ENCODE data around the gene MYO7B.

MYO7B gene

GRCh38 chr2:127511917-127512316 lies 23.6 kb upstream of the MYO7B start:
- ATAC-seq = no peak

GRCh38 chr2:127512362-127512761 lies 23.1 kb upstream of the MYO7B start:
- ATAC-seq = no peak
- no peak for TF ChIP-seq ZNF565 (CRISPR knock-in tag; conservative IDR thresholded peaks at IDR 0.05; ENCODE audit: low read depth)
- no peak for TF ChIP-seq GLIS3 (CRISPR knock-in tag; IDR thresholded peaks at IDR 0.05)
- TF ChIP-seq, protein P1, sequence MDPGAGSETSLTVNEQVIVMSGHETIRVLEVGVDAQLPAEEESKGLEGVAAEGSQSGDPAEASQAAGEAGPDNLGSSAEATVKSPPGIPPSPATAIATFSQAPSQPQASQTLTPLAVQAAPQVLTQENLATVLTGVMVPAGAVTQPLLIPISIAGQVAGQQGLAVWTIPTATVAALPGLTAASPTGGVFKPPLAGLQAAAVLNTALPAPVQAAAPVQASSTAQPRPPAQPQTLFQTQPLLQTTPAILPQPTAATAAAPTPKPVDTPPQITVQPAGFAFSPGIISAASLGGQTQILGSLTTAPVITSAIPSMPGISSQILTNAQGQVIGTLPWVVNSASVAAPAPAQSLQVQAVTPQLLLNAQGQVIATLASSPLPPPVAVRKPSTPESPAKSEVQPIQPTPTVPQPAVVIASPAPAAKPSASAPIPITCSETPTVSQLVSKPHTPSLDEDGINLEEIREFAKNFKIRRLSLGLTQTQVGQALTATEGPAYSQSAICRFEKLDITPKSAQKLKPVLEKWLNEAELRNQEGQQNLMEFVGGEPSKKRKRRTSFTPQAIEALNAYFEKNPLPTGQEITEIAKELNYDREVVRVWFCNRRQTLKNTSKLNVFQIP (CRISPR knock-in tag; IDR thresholded peaks at IDR 0.05; ENCODE audit: borderline replicate concordance, low read depth) = no peak
- no peak for TF ChIP-seq SNAI2 (CRISPR knock-in tag; IDR thresholded peaks at IDR 0.05)
- no peak for TF ChIP-seq CSRNP3 (CRISPR knock-in tag; IDR thresholded peaks at IDR 0.05)
- no peak for TF ChIP-seq ISL1 (CRISPR knock-in tag; IDR thresholded peaks at IDR 0.05)
- no peak for TF ChIP-seq OSR1 (CRISPR knock-in tag; IDR thresholded peaks at IDR 0.05)
- TF ChIP-seq, protein P2, sequence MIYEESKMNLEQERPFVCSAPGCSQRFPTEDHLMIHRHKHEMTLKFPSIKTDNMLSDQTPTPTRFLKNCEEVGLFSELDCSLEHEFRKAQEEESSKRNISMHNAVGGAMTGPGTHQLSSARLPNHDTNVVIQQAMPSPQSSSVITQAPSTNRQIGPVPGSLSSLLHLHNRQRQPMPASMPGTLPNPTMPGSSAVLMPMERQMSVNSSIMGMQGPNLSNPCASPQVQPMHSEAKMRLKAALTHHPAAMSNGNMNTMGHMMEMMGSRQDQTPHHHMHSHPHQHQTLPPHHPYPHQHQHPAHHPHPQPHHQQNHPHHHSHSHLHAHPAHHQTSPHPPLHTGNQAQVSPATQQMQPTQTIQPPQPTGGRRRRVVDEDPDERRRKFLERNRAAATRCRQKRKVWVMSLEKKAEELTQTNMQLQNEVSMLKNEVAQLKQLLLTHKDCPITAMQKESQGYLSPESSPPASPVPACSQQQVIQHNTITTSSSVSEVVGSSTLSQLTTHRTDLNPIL (CRISPR knock-in tag; IDR thresholded peaks at IDR 0.05; ENCODE audit: low read depth) = no peak
- TF ChIP-seq TCF4 (CRISPR knock-in tag; IDR thresholded peaks at IDR 0.05; ENCODE audit: borderline replicate concordance) = no peak
- TF ChIP-seq BACH2 (CRISPR knock-in tag; IDR thresholded peaks at IDR 0.05; ENCODE audit: borderline replicate concordance) = no peak
- TF ChIP-seq ARNTL (CRISPR knock-in tag; IDR thresholded peaks at IDR 0.05; ENCODE audit: borderline replicate concordance, low read depth) = no peak

More at GRCh38 chr2:127511917-127512316, 23.6 kb upstream of the MYO7B start:
- TF ChIP-seq TCF4 (CRISPR knock-in tag; IDR thresholded peaks at IDR 0.05; ENCODE audit: borderline replicate concordance) (no peak), ZNF8 (CRISPR knock-in tag; IDR thresholded peaks at IDR 0.05) (no peak), SNAI2 (CRISPR knock-in tag; IDR thresholded peaks at IDR 0.05) (no peak), ESRRG (CRISPR knock-in tag; IDR thresholded peaks at IDR 0.05) (no peak), TSHZ2 (CRISPR knock-in tag; IDR thresholded peaks at IDR 0.05) (no peak), OSR1 (CRISPR knock-in tag; IDR thresholded peaks at IDR 0.05) (no peak), TOX (CRISPR knock-in tag; IDR thresholded peaks at IDR 0.05; ENCODE audit: borderline replicate concordance) (no peak), ZFP3 (CRISPR knock-in tag; IDR thresholded peaks at IDR 0.05) (no peak), CSRNP3 (CRISPR knock-in tag; IDR thresholded peaks at IDR 0.05) (no peak), ZNF70 (CRISPR knock-in tag; IDR thresholded peaks at IDR 0.05) (no peak), BACH2 (CRISPR knock-in tag; IDR thresholded peaks at IDR 0.05; ENCODE audit: borderline replicate concordance) (no peak)
- TF ChIP-seq, protein P1 (CRISPR knock-in tag; IDR thresholded peaks at IDR 0.05; ENCODE audit: borderline replicate concordance, low read depth) = no peak
- TF ChIP-seq, protein P3, sequence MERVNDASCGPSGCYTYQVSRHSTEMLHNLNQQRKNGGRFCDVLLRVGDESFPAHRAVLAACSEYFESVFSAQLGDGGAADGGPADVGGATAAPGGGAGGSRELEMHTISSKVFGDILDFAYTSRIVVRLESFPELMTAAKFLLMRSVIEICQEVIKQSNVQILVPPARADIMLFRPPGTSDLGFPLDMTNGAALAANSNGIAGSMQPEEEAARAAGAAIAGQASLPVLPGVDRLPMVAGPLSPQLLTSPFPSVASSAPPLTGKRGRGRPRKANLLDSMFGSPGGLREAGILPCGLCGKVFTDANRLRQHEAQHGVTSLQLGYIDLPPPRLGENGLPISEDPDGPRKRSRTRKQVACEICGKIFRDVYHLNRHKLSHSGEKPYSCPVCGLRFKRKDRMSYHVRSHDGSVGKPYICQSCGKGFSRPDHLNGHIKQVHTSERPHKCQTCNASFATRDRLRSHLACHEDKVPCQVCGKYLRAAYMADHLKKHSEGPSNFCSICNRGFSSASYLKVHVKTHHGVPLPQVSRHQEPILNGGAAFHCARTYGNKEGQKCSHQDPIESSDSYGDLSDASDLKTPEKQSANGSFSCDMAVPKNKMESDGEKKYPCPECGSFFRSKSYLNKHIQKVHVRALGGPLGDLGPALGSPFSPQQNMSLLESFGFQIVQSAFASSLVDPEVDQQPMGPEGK (CRISPR knock-in tag; IDR thresholded peaks at IDR 0.05; ENCODE audit: borderline replicate concordance) = no peak

Measured in SK-N-SH treated with all-trans-retinoic acid at 6 μM for 48 hours (cell line).